Keratinocyte (primary cell): ENCODE results near the gene SEMA3D. TPM values are rescaled to one million over a fixed set of nuclear protein-coding genes. Genes with fewer than 3 reads are reported as not detected.

Source experiments
- DNase-seq: peaks from one replicate; pipeline ENCODE4 v3.0.0-alpha.2; 2011; ENCODE audit warnings: low read depth, missing footprints, low spot score
- FAIRE-seq: peaks from 2 replicates; lab custom pipeline; 2011; peaks lifted over from hg19 to GRCh38; lab: Jason Lieb, UNC
- H2AFZ ChIP-seq: 2 replicates; pipeline ENCODE4 v1.6.0; 2012; ENCODE audit warnings: low read length, control low read depth, inconsistent platforms; ENCODE audit not compliant: control insufficient read depth
- H3K27ac ChIP-seq: 2 replicates; pipeline ENCODE4 v1.5.1; 2011; ENCODE audit warnings: low read length; ENCODE audit not compliant: control insufficient read depth, insufficient read depth
- H3K27me3 ChIP-seq: 3 replicates; pipeline ENCODE4 v1.6.0; 2011; ENCODE audit warnings: low read length; ENCODE audit not compliant: control insufficient read depth, insufficient read depth; ENCODE audit errors: extremely low read depth
- H3K36me3 ChIP-seq, 2 experiments: 2 replicates in 1 of 2; 3 replicates in 1 of 2; pipeline ENCODE4 v1.5.1; 2011; ENCODE audit warnings: low read length in 2 of 2, mild to moderate bottlenecking in 1 of 2; ENCODE audit not compliant: control insufficient read depth in 2 of 2, insufficient read depth in 2 of 2; ENCODE audit errors: extremely low read depth in 1 of 2
- H3K4me1 ChIP-seq: 3 replicates; pipeline ENCODE4 v1.5.1; 2011; ENCODE audit warnings: low read length; ENCODE audit not compliant: control insufficient read depth, insufficient read depth; ENCODE audit errors: extremely low read depth
- H3K4me2 ChIP-seq: 3 replicates; pipeline ENCODE4 v1.6.0; 2011; ENCODE audit warnings: low read depth, low read length; ENCODE audit not compliant: control insufficient read depth, insufficient read depth; ENCODE audit errors: extremely low read depth
- H3K4me3 ChIP-seq, 3 experiments: fragments of 200-600 bp in 1 of 3; sonication (generic) in 1 of 3; 2 replicates in 2 of 3; 3 replicates in 1 of 3; pipeline ENCODE4 v1.5.1; 2011 to 2016; ENCODE audit warnings: low read length in 3 of 3, mild to moderate bottlenecking in 3 of 3, control low read depth in 2 of 3, inconsistent platforms in 1 of 3, low read depth in 1 of 3, mixed read lengths in 1 of 3, mixed run types in 1 of 3, moderate library complexity in 1 of 3; ENCODE audit not compliant: control insufficient read depth in 2 of 3, insufficient read depth in 2 of 3; ENCODE audit errors: extremely low read depth in 1 of 3
- H3K79me2 ChIP-seq: 2 replicates; pipeline ENCODE4 v1.6.0; 2012; ENCODE audit warnings: low read length; ENCODE audit not compliant: control insufficient read depth, insufficient read depth
- H3K9ac ChIP-seq: 3 replicates; pipeline ENCODE4 v1.6.0; 2011; ENCODE audit warnings: low read length; ENCODE audit not compliant: control insufficient read depth, insufficient read depth; ENCODE audit errors: extremely low read depth
- H3K9me1 ChIP-seq: 3 replicates; pipeline ENCODE4 v1.6.0; 2011; ENCODE audit warnings: low read length; ENCODE audit not compliant: control insufficient read depth, insufficient read depth; ENCODE audit errors: extremely low read depth
- H3K9me3 ChIP-seq: 2 replicates; pipeline ENCODE4 v1.5.1; 2012; ENCODE audit warnings: low read depth, low read length; ENCODE audit not compliant: control insufficient read depth
- H4K20me1 ChIP-seq: 3 replicates; pipeline ENCODE4 v1.6.0; 2011; ENCODE audit warnings: low read length; ENCODE audit not compliant: control insufficient read depth, insufficient read depth; ENCODE audit errors: extremely low read depth
- EZH2 ChIP-seq: IDR thresholded peaks from one replicate; pipeline ENCODE4 v1.6.1; 2012; ENCODE audit warnings: inconsistent platforms, mild to moderate bottlenecking, low read length, moderate library complexity
- dilution Hi-C: fragments of 300-500 bp; cut with MboI; formaldehyde crosslinking; loops from one replicate; pipeline ENCODE4 v1.7.0; 2020; ENCODE audit warnings: low sequenced_read_pairs; ENCODE audit not compliant: extremely low pct_ligation_motif_present
- polyA plus RNA-seq, 5 experiments: library from polyadenylated mRNA; depleted of rRNA in 3 of 5; stranded (reverse) in 3 of 5; stranded (forward) in 1 of 5; unstranded in 1 of 5; fragments of >200 nt; gene quantifications; 1 replicate in 1 of 5; 2 replicates in 3 of 5; 3 replicates in 1 of 5; pipeline versions ENCODE4 v1.2.1 to v1.2.3, GENCODE V29; 2011 to 2012; ENCODE audit warnings: missing spikeins in 2 of 5, low read depth in 1 of 5, low replicate concordance in 1 of 5
- TF ChIP-seq, protein P1 (sequence below), 3 experiments: IDR thresholded peaks in 1 of 3; conservative IDR thresholded peaks in 1 of 3; optimal IDR thresholded peaks in 1 of 3; 2 replicates in 2 of 3; 3 replicates in 1 of 3; pipeline versions ENCODE3 to v1.5.1; 2011; ENCODE audit warnings: low read length in 3 of 3, mild to moderate bottlenecking in 3 of 3, moderate library complexity in 2 of 3, control low read depth in 1 of 3, inconsistent platforms in 1 of 3; ENCODE audit not compliant: insufficient read depth in 2 of 3; ENCODE audit errors: extremely low read depth in 1 of 3

SEMA3D gene
- polyA plus RNA-seq, 1 donor (not counting 4 experiments of a cell fraction or from before 2014, with no cell fraction given): 5.2 TPM

GRCh38 chr7:85038466-85038865 is 148.4 kb downstream of the SEMA3D start:
- no peak overlapping the region for H3K4me2 ChIP-seq
- TF ChIP-seq, protein P1, sequence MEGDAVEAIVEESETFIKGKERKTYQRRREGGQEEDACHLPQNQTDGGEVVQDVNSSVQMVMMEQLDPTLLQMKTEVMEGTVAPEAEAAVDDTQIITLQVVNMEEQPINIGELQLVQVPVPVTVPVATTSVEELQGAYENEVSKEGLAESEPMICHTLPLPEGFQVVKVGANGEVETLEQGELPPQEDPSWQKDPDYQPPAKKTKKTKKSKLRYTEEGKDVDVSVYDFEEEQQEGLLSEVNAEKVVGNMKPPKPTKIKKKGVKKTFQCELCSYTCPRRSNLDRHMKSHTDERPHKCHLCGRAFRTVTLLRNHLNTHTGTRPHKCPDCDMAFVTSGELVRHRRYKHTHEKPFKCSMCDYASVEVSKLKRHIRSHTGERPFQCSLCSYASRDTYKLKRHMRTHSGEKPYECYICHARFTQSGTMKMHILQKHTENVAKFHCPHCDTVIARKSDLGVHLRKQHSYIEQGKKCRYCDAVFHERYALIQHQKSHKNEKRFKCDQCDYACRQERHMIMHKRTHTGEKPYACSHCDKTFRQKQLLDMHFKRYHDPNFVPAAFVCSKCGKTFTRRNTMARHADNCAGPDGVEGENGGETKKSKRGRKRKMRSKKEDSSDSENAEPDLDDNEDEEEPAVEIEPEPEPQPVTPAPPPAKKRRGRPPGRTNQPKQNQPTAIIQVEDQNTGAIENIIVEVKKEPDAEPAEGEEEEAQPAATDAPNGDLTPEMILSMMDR (optimal IDR thresholded peaks at IDR 0.05 in 1 of 3, IDR thresholded peaks at IDR 0.05 in 1 of 3, conservative IDR thresholded peaks at IDR 0.05 in 1 of 3; ENCODE audit: extremely low read depth in 1 of 3, insufficient read depth in 2 of 3, low read length in 3 of 3): no peak
- no peak for TF ChIP-seq EZH2
- FAIRE-seq (no peak), DNase-seq (no peak)
- H3K27me3 ChIP-seq: no peaks in the 10 kb centered on the region
- no peaks in the 10 kb centered on the region for H3K36me3 ChIP-seq
- no peak overlapping the region for H3K27ac ChIP-seq
- peaks cover 5% of the 10 kb centered on the region for H3K4me1 ChIP-seq
- no peaks in the 10 kb centered on the region for H3K9me3 ChIP-seq
- H3K4me3 ChIP-seq: no peak overlapping the region
- H3K79me2 ChIP-seq: no peaks in the 10 kb centered on the region
- no peak overlapping the region for H3K9ac ChIP-seq
- H3K9me1 ChIP-seq: no peaks in the 10 kb centered on the region
- no peaks in the 10 kb centered on the region for H4K20me1 ChIP-seq
- dilution Hi-C loops: no loop called here
- H2AFZ ChIP-seq: no peak overlapping the region

DNA sequence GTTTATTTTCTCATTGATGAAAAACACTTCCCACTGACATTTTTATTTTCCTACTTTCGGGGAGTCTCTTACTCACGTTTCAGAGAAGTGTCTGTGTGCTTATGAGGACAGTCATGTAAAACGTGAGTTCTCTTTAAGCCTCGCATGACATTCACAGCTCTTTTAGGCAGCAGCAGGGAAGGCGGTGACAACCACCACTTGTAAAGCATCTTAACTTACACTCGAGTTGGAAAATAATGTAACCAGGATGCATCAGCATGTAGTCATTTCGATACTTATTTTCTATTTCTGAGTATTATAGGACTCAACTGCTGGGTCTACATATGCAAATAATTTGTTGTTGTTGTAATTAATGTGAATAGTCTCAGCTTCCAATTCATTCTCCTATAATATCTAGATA is 153.6 kb downstream of the SEMA3D start:
- H3K27ac ChIP-seq: no peak overlapping the region
- H3K27me3 ChIP-seq: no peaks in the 10 kb centered on the region
- no peaks in the 10 kb centered on the region for H3K4me1 ChIP-seq
- dilution Hi-C loops: no loop called here
- TF ChIP-seq, protein P1 (optimal IDR thresholded peaks at IDR 0.05 in 1 of 3, IDR thresholded peaks at IDR 0.05 in 1 of 3, conservative IDR thresholded peaks at IDR 0.05 in 1 of 3; ENCODE audit: extremely low read depth in 1 of 3, insufficient read depth in 2 of 3, low read length in 3 of 3): no peak
- TF ChIP-seq EZH2: no peak
- no peak overlapping the region for H2AFZ ChIP-seq
- no peak for FAIRE-seq
- DNase-seq: no peak
- H3K4me3 ChIP-seq: no peak overlapping the region
- H4K20me1 ChIP-seq: no peaks in the 10 kb centered on the region
- H3K9ac ChIP-seq: no peak overlapping the region
- H3K36me3 ChIP-seq: no peaks in the 10 kb centered on the region
- H3K79me2 ChIP-seq: no peaks in the 10 kb centered on the region
- no peaks in the 10 kb centered on the region for H3K9me1 ChIP-seq
- H3K4me2 ChIP-seq: no peak overlapping the region
- H3K9me3 ChIP-seq: no peaks in the 10 kb centered on the region
